ENCODE measurements around the gene LTB4R2.

LTB4R2 gene

DNA sequence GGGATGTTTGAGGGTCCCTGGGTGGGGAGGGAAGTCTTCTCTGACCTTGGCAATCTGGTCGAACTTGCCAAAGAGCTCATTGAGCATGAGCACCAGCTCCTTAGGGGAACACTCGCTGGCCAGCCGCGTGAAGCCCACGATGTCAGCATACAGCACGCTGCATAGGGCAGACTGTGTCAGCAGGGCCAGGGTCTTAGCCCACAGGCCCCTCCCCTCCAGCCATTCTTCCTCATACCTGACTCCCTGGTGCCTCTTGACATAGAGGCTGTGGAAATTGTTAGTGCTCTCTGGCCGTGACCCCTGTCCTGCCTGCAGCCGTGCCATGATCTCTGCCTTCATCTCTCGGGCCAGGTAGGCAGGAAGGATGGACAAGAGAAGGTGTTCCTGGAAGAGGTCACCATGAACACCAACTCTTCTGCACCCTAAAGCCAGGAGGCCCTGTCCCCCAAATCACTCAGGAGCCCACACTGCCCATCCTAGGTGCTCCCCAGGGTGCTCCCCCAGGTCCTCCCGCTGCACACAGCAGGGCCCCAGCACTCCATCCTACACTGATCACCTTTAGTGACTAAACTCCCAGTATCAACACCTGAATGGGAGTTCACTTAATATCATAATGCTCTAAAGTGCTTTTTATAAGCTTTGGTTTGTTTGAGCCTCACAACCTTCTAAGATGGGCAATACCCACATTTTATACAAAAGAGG lies 21.2 kb downstream of the LTB4R2 start:
- no peak for TF ChIP-seq ZFX (IDR thresholded peaks at IDR 0.05; ENCODE audit: borderline replicate concordance)
- TF ChIP-seq, protein P1, sequence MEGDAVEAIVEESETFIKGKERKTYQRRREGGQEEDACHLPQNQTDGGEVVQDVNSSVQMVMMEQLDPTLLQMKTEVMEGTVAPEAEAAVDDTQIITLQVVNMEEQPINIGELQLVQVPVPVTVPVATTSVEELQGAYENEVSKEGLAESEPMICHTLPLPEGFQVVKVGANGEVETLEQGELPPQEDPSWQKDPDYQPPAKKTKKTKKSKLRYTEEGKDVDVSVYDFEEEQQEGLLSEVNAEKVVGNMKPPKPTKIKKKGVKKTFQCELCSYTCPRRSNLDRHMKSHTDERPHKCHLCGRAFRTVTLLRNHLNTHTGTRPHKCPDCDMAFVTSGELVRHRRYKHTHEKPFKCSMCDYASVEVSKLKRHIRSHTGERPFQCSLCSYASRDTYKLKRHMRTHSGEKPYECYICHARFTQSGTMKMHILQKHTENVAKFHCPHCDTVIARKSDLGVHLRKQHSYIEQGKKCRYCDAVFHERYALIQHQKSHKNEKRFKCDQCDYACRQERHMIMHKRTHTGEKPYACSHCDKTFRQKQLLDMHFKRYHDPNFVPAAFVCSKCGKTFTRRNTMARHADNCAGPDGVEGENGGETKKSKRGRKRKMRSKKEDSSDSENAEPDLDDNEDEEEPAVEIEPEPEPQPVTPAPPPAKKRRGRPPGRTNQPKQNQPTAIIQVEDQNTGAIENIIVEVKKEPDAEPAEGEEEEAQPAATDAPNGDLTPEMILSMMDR (IDR thresholded peaks at IDR 0.05): no peak
- no peak overlapping the region for H3K27ac ChIP-seq

DNA sequence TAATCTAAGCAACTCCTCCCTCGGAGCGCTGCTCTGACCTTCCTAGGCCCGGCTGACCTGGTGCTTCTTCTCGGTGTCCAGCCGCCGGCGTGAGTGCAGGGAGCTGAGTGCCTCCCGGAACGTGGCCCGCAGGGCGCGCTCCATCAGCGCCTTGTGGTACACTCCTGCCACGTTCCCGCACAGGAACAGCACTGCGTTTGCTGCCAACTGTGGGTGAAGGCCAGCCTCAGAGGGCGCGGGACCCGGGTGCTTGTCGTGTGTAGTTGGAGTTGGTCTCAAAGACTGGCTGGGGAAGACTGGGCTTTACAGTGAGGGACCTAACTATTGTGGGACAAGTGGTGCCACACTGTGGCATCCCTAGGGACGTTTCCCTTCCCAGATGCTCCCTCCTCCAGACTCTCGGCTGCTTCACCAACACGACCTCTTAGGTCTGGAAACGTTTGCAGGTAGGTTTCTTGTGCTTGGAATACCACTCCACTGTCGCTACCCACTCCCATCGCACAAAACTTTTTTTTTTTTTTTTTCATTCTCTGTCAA lies 21.9 kb downstream of the LTB4R2 start:
- no peak for TF ChIP-seq ZFX (IDR thresholded peaks at IDR 0.05; ENCODE audit: borderline replicate concordance)
- TF ChIP-seq, protein P1 (IDR thresholded peaks at IDR 0.05): no peak

DNA sequence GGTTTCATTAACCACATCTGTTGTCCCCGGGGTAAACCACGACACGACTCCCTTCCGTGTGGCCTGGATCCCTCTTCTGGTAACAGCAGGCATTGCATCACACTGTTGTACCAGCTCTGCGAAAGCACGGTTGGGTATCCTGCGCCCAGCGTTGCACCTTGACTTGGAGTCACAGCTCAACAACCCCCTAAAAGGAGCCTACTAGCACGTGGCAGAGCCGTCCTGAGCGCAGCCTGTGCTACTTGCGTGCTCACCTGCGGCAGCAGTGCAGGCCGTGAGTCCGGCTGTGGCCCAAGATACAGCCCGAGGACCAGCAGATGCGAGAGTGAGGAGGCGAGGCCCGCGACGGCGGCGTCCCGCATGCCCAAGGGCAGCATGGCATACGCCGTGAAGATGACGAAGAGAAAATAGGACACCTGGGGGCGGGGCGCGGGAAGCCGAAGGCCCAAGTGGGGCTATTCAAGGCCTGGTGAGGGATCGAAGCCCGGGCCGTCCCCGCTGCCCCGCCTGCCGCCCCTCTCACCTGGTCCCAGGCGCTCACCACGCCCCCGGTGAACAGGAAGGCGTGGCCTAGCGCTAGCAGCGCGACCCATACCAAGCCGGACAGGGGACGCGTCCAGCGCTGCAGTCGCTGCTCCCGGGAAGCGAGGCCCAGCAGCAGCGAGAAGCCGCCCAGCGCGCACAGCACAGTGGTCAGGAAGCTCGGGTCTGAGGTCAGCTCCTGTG lies 22.5 kb downstream of the LTB4R2 start:
- TF ChIP-seq, protein P1 (IDR thresholded peaks at IDR 0.05): peak; percentile 75
- TF ChIP-seq ZFX (IDR thresholded peaks at IDR 0.05; ENCODE audit: borderline replicate concordance): no peak
- H3K27ac ChIP-seq: peak overlapping the region; percentile 73

More for the DNA sequence above, 21.9 kb downstream of the LTB4R2 start:
- peak overlapping the region; percentile 73 for H3K27ac ChIP-seq

GRCh38 chr14:24334431-24335291 lies 24.7 kb downstream of the LTB4R2 start, which contains the start of gene ADCY4:
TSS of gene ADCY4 (minus strand) at chr14:24335071. CDS start at chr14:24334652, 419 bp downstream.
- TF ChIP-seq, protein P1 (IDR thresholded peaks at IDR 0.05): no peak
- TF ChIP-seq ZFX (IDR thresholded peaks at IDR 0.05; ENCODE audit: borderline replicate concordance): no peak
- peak within 1 kb of the TSS; percentile 73 for H3K27ac ChIP-seq

DNA sequence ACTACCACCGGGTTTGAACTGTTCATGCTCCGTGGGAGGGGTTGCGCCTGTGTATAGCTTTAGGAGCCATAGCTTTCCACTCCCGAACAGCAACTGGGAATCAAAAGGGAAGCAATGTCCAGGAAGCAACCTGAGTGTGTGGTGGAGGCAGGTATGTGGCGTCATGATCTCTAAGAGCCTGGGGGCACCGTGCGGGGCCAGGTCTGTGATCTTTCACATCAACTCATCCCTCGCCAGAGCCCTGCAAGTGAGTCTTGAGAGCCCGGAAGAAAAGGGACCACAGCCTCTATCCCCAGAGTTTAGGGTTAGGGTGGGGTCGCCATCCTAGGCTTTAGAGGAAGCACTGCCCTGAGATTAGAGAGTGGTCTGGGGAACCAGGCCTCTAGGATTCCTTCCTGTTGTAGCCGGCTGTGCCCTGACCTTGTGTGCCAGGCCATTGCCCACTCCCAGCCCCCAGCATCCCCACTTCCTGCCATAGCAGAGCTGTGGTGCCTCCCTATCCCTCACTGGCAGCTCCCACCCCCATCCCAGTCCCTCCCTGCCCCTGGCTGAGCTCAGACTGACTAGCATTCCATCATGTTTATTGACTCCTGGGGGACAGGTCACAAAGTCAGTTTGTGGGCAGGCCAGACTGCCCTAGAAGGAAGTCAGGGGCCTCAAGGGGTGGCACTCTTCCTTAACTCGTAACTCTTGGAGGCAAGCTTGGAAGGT lies 25.7 kb downstream of the LTB4R2 start:
- no peak overlapping the region for H3K27ac ChIP-seq
- TF ChIP-seq, protein P1 (IDR thresholded peaks at IDR 0.05): no peak
- no peak for TF ChIP-seq ZFX (IDR thresholded peaks at IDR 0.05; ENCODE audit: borderline replicate concordance)

- TF ChIP-seq ZFX (IDR thresholded peaks at IDR 0.05; ENCODE audit: borderline replicate concordance): no peak
- TF ChIP-seq, protein P1 (IDR thresholded peaks at IDR 0.05): no peak
- no peak overlapping the region for H3K27ac ChIP-seq
These were observed 27.3 kb downstream of the LTB4R2 start for GRCh38 chr14:24337144-24337823.

Measured in 22Rv1 (cell line).